ENCODE results near the gene ENPP7. TPM values are rescaled to one million over a fixed set of nuclear protein-coding genes. Genes with fewer than 3 reads are reported as not detected.

Gene ENPP7
- total RNA-seq, 1 donor from 2014 or later: not detected

- H3K36me3 Mint-ChIP-seq (ENCODE audit: low read depth): no peaks in the 10 kb centered on the region
- H3K4me3 Mint-ChIP-seq (ENCODE audit: unreplicated experiment): no peak overlapping the region
- no peak for DNase-seq (ENCODE audit: low spot score)
- H3K27ac Mint-ChIP-seq (ENCODE audit: unreplicated experiment): no peak overlapping the region
- no peak for TF ChIP-seq CTCF (IDR thresholded peaks at IDR 0.05)
- H3K9me3 Mint-ChIP-seq (ENCODE audit: low read depth): no peaks in the 10 kb centered on the region
- peaks cover 3% of the 10 kb centered on the region for H3K27me3 Mint-ChIP-seq (ENCODE audit: low read depth)
- peaks cover 3% of the 10 kb centered on the region for H3K4me1 Mint-ChIP-seq (ENCODE audit: low read depth)
Observed at GRCh38 chr17:79729761-79730160, 982 bp upstream of the ENPP7 start.

- Mint-ChIP-seq H3K27ac (ENCODE audit: unreplicated experiment) (no peak overlapping the region), H3K36me3 (ENCODE audit: low read depth) (no peaks in the 10 kb centered on the region), H3K27me3 (ENCODE audit: low read depth) (peaks cover 5% of the 10 kb centered on the region), H3K4me1 (ENCODE audit: low read depth) (peaks cover 3% of the 10 kb centered on the region), H3K9me3 (ENCODE audit: low read depth) (no peaks in the 10 kb centered on the region), H3K4me3 (ENCODE audit: unreplicated experiment) (no peak overlapping the region)
- no peak for TF ChIP-seq CTCF (IDR thresholded peaks at IDR 0.05)
- no peak for DNase-seq (ENCODE audit: low spot score)
Observed at GRCh38 chr17:79730437-79730768, 340 bp upstream of the ENPP7 start.

GRCh38 chr17:79732254-79732653 lies 1.5 kb downstream of the ENPP7 start:
- H3K36me3 Mint-ChIP-seq (ENCODE audit: low read depth): no peaks in the 10 kb centered on the region
- peaks cover 3% of the 10 kb centered on the region for H3K4me1 Mint-ChIP-seq (ENCODE audit: low read depth)
- H3K27me3 Mint-ChIP-seq (ENCODE audit: low read depth): peaks cover 5% of the 10 kb centered on the region
- no peaks in the 10 kb centered on the region for H3K9me3 Mint-ChIP-seq (ENCODE audit: low read depth)
- no peak overlapping the region for H3K4me3 Mint-ChIP-seq (ENCODE audit: unreplicated experiment)
- no peak overlapping the region for H3K27ac Mint-ChIP-seq (ENCODE audit: unreplicated experiment)
- no peak for DNase-seq (ENCODE audit: low spot score)
- TF ChIP-seq CTCF (IDR thresholded peaks at IDR 0.05): no peak

GRCh38 chr17:79732804-79733691 lies 2.3 kb downstream of the ENPP7 start:
- no peak overlapping the region for H3K4me3 Mint-ChIP-seq (ENCODE audit: unreplicated experiment)

GRCh38 chr17:79733692-79734070 lies 2.9 kb downstream of the ENPP7 start:
- H3K36me3 Mint-ChIP-seq (ENCODE audit: low read depth): no peaks in the 10 kb centered on the region
- peaks cover 5% of the 10 kb centered on the region for H3K27me3 Mint-ChIP-seq (ENCODE audit: low read depth)
- H3K9me3 Mint-ChIP-seq (ENCODE audit: low read depth): no peaks in the 10 kb centered on the region
- no peak overlapping the region for H3K27ac Mint-ChIP-seq (ENCODE audit: unreplicated experiment)
- DNase-seq (ENCODE audit: low spot score): no peak
- H3K4me1 Mint-ChIP-seq (ENCODE audit: low read depth): peaks cover 2% of the 10 kb centered on the region
- H3K4me3 Mint-ChIP-seq (ENCODE audit: unreplicated experiment): no peak overlapping the region
- TF ChIP-seq CTCF (IDR thresholded peaks at IDR 0.05): no peak

More at GRCh38 chr17:79732804-79733691, 2.3 kb downstream of the ENPP7 start:
- Mint-ChIP-seq H3K27ac (ENCODE audit: unreplicated experiment) (no peak overlapping the region), H3K9me3 (ENCODE audit: low read depth) (no peaks in the 10 kb centered on the region), H3K27me3 (ENCODE audit: low read depth) (peaks cover 5% of the 10 kb centered on the region), H3K4me1 (ENCODE audit: low read depth) (peaks cover 3% of the 10 kb centered on the region), H3K36me3 (ENCODE audit: low read depth) (no peaks in the 10 kb centered on the region)
- DNase-seq (ENCODE audit: low spot score): no peak
- no peak for TF ChIP-seq CTCF (IDR thresholded peaks at IDR 0.05)

All from chondrocyte (in vitro differentiated cells).